Measurements from ENCODE around the gene VKORC1L1. TPM values are rescaled to one million over a fixed set of nuclear protein-coding genes. Genes with fewer than 3 reads are reported as not detected.

The VKORC1L1 gene
- total and polyA plus RNA-seq, 9 of the 15 experiments (the other 6 are each of a cell fraction or from before 2014, with no cell fraction given) = 6.8 to 36.5 (median 19.3) TPM

DNA sequence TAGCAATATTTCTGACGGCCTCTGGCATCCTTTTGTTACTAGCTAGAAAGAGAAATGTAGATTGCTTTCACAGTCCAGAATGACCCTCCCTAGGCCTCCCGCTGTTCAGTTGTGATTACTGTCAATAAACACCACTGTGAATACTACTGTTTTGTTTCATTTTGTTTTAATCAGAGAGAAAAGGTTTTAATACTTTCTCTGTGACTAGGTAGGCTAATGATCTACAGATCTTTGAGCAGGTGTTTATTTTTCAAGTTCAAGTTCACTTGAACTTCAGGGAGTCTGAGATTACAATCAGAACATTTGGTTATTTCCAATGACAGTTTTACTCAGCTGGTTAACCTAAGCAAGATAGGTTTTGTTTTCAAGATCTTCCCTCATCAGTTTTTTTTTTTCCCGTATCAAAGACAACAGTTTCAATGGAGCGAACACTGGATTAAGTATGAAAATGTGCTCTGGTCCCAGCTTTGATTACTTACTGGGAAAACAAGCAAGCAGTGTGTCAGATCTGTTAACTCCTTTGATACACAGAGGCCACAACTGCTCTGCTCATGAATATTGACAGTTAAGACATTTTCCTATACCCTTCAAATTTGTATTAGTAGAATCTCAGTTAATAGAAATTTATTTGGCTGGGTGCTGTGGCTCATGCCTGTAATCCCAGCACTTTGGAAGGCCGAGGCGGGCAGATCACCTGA lies 34.8 kb downstream of the VKORC1L1 start (continued):
- TF ChIP-seq, protein P1, sequence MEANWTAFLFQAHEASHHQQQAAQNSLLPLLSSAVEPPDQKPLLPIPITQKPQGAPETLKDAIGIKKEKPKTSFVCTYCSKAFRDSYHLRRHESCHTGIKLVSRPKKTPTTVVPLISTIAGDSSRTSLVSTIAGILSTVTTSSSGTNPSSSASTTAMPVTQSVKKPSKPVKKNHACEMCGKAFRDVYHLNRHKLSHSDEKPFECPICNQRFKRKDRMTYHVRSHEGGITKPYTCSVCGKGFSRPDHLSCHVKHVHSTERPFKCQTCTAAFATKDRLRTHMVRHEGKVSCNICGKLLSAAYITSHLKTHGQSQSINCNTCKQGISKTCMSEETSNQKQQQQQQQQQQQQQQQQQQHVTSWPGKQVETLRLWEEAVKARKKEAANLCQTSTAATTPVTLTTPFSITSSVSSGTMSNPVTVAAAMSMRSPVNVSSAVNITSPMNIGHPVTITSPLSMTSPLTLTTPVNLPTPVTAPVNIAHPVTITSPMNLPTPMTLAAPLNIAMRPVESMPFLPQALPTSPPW (CRISPR knock-in tag; IDR thresholded peaks at IDR 0.05) = no peak
- no peak for TF ChIP-seq KLF10 (CRISPR knock-in tag; IDR thresholded peaks at IDR 0.05)
- no peak for TF ChIP-seq PTBP1 (IDR thresholded peaks at IDR 0.05; ENCODE audit: low read depth, low read length)
- TF ChIP-seq POLR2AphosphoS2 (IDR thresholded peaks at IDR 0.05; ENCODE audit: low read length) = no peak
- no peak for TF ChIP-seq EP300 (IDR thresholded peaks at IDR 0.05; ENCODE audit: low read length)
- no peak for TF ChIP-seq FOXK1 (CRISPR knock-in tag; IDR thresholded peaks at IDR 0.05; ENCODE audit: borderline replicate concordance)

DNA sequence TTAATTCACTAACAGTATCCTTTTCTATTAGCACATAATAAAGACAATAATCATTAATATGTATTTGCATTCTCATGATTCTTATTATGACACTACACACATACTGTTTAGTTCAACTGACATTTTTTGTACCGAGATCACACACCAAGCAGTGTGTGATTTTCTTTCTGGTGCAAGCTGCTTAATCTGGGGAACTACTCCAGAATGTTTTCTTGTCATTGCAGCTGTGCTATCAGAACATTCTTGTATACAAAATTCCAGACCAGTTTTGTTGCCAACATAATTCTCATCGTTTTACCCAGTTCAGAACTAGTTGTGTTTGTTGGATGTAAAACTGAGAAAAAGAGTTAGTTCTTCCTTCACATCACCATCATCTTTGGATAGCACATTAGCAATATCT lies 37.4 kb downstream of the VKORC1L1 start:
- no peaks in the 10 kb centered on the region for H3K9me1 ChIP-seq (ENCODE audit: control insufficient read depth, insufficient read depth, low read length)
- no peak overlapping the region for H3K27ac ChIP-seq (ENCODE audit: extremely low read depth, low read depth, low read length)
- H3K27me3 ChIP-seq (ENCODE audit: control insufficient read depth in 2 of 2, insufficient read depth in 2 of 2, low read length in 2 of 2) = no peaks in the 10 kb centered on the region
- BruUV-seq (replicated peaks) = no TSS peak
- WGBS (ENCODE audit: insufficient coverage, low coverage, missing lambda C conversion rate) = 62% methylated on average over 2 of the region's 2 CpGs
- H2AFZ ChIP-seq (ENCODE audit: low read depth, low read length) = no peak overlapping the region
- H3K4me1 ChIP-seq (replicated peaks in 1 of 2; ENCODE audit: control insufficient read depth in 2 of 2, insufficient read depth in 2 of 2, low read length in 2 of 2) = no peaks in the 10 kb centered on the region
- ATAC-seq (no peak), FAIRE-seq (no peak), DNase-seq (ENCODE audit: extremely low read depth in 1 of 4, low spot score in 3 of 4) (no peak)
- no peak overlapping the region for H3K4me3 ChIP-seq
- POLR2A ChIA-PET = no interaction called here
- TF ChIP-seq TFAM (CRISPR knock-in tag; conservative IDR thresholded peaks at IDR 0.05) = no peak
- no peaks in the 10 kb centered on the region for H3K9me3 ChIP-seq (replicated peaks; ENCODE audit: control insufficient read depth, insufficient read depth, low read depth, low read length)
- CTCF ChIA-PET (ENCODE audit: low intra/inter-chr PET ratio) = no interaction called here
- in situ Hi-C loops (cut with MboI) (no loop called here), intact Hi-C loops (cut with micrococcal nuclease) (no loop called here)
- H3K9ac ChIP-seq (ENCODE audit: insufficient read depth in 1 of 2, low read depth in 2 of 2, low read length in 2 of 2) = no peak overlapping the region
- peaks cover 57% of the 10 kb centered on the region for H3K79me2 ChIP-seq (ENCODE audit: control insufficient read depth, insufficient read depth, low read length)
- H3K4me2 ChIP-seq (ENCODE audit: insufficient read depth, low read length) = no peak overlapping the region
- peaks cover 17% of the 10 kb centered on the region; the same call in 2 of the 3 replicates for H3K36me3 ChIP-seq (ENCODE audit: control insufficient read depth, insufficient read depth, low read length)
- H4K20me1 ChIP-seq (replicated peaks; ENCODE audit: control insufficient read depth, insufficient read depth, low read length) = no peaks in the 10 kb centered on the region
